ENCODE data around the gene TOX3. TPM values are rescaled to one million over a fixed set of nuclear protein-coding genes. Genes with fewer than 3 reads are reported as not detected.

Gene TOX3
- total and polyA plus RNA-seq, 2 donors (not counting 1 experiment from before 2014, with no cell fraction given), result not detected

GRCh38 chr16:52433643-52434042 lies 113.3 kb downstream of the TOX3 start:
- WGBS (ENCODE audit: insufficient coverage), result 20% methylated on average over 1 of the region's 2 CpGs
- Histone ChIP-seq H3K36me3 (replicated peaks in 1 of 2; ENCODE audit: control extremely low read depth in 1 of 2, control insufficient read depth in 1 of 2, extremely low read depth in 1 of 2, insufficient read depth in 2 of 2, low read length in 1 of 2) (no peaks in the 10 kb centered on the region), H3K9ac (ENCODE audit: low read length) (no peak overlapping the region), H3K27me3 (replicated peaks in 1 of 4; ENCODE audit: control extremely low read depth in 1 of 4, control insufficient read depth in 3 of 4, insufficient read depth in 4 of 4, low read length in 3 of 4) (no peaks in the 10 kb centered on the region), H4K20me1 (ENCODE audit: control insufficient read depth, insufficient read depth, low read length, poor library complexity, severe bottlenecking) (no peaks in the 10 kb centered on the region), H3K4me3 (ENCODE audit: control extremely low read depth in 1 of 5, extremely low read depth in 1 of 5, insufficient read depth in 1 of 5, low read depth in 2 of 5, low read length in 4 of 5) (no peak overlapping the region), H2AFZ (ENCODE audit: insufficient read depth, low read depth, low read length, poor library complexity, severe bottlenecking) (no peak overlapping the region), H3K9me3 (ENCODE audit: control extremely low read depth in 1 of 3, control insufficient read depth in 2 of 3, insufficient read depth in 1 of 3, low read length in 2 of 3) (no peaks in the 10 kb centered on the region), H3K4me2 (replicated peaks; ENCODE audit: low read depth, low read length, poor library complexity, severe bottlenecking) (no peak overlapping the region), H3K4me1 (ENCODE audit: control insufficient read depth in 2 of 2, insufficient read depth in 2 of 2, low read length in 2 of 2) (no peaks in the 10 kb centered on the region), H3K79me2 (ENCODE audit: control insufficient read depth, insufficient read depth, low read length) (no peaks in the 10 kb centered on the region), H3K27ac (ENCODE audit: low read length in 2 of 2) (no peak overlapping the region)
- CTCF ChIA-PET, result no interaction called here
- intact Hi-C loops (cut with micrococcal nuclease), result no loop called here
- Mint-ChIP-seq H3K9me3 (ENCODE audit: insufficient read depth) (no peaks in the 10 kb centered on the region), H3K4me3 (no peak overlapping the region), H3K4me1 (no peaks in the 10 kb centered on the region), H3K27ac (no peak overlapping the region), H3K27me3 (no peaks in the 10 kb centered on the region)
- DNase-seq, result no peak
- ATAC-seq (ENCODE audit: low read depth), result no peak
- POLR2A ChIA-PET, result no interaction called here
- TF ChIP-seq CTCF (IDR thresholded peaks at IDR 0.05) (no peak), EZH2 (IDR thresholded peaks at IDR 0.05; ENCODE audit: borderline replicate concordance, insufficient read depth, low read depth, low read length, poor library complexity, severe bottlenecking) (no peak)

- intact Hi-C loops (cut with micrococcal nuclease), result no loop called here
- Histone ChIP-seq H3K4me2 (replicated peaks; ENCODE audit: low read depth, low read length, poor library complexity, severe bottlenecking) (no peak overlapping the region), H3K79me2 (ENCODE audit: control insufficient read depth, insufficient read depth, low read length) (no peaks in the 10 kb centered on the region), H3K27me3 (replicated peaks in 1 of 4; ENCODE audit: control extremely low read depth in 1 of 4, control insufficient read depth in 3 of 4, insufficient read depth in 4 of 4, low read length in 3 of 4) (no peaks in the 10 kb centered on the region), H3K27ac (ENCODE audit: low read length in 2 of 2) (no peak overlapping the region), H3K9ac (ENCODE audit: low read length) (no peak overlapping the region), H3K9me3 (ENCODE audit: control extremely low read depth in 1 of 3, control insufficient read depth in 2 of 3, insufficient read depth in 1 of 3, low read length in 2 of 3) (no peaks in the 10 kb centered on the region), H3K4me3 (ENCODE audit: control extremely low read depth in 1 of 5, extremely low read depth in 1 of 5, insufficient read depth in 1 of 5, low read depth in 2 of 5, low read length in 4 of 5) (no peak overlapping the region), H3K36me3 (replicated peaks in 1 of 2; ENCODE audit: control extremely low read depth in 1 of 2, control insufficient read depth in 1 of 2, extremely low read depth in 1 of 2, insufficient read depth in 2 of 2, low read length in 1 of 2) (no peaks in the 10 kb centered on the region), H4K20me1 (ENCODE audit: control insufficient read depth, insufficient read depth, low read length, poor library complexity, severe bottlenecking) (no peaks in the 10 kb centered on the region), H3K4me1 (ENCODE audit: control insufficient read depth in 2 of 2, insufficient read depth in 2 of 2, low read length in 2 of 2) (no peaks in the 10 kb centered on the region), H2AFZ (ENCODE audit: insufficient read depth, low read depth, low read length, poor library complexity, severe bottlenecking) (no peak overlapping the region)
- ChIA-PET CTCF (interaction anchor here (0.5 kb wide), 1 partner anchor 20 kb away, joined by 3 read pairs; no protein-coding TSS in a partner anchor), POLR2A (no interaction called here)
- Mint-ChIP-seq H3K4me1 (no peaks in the 10 kb centered on the region), H3K4me3 (no peak overlapping the region), H3K27ac (no peak overlapping the region), H3K27me3 (no peaks in the 10 kb centered on the region), H3K9me3 (ENCODE audit: insufficient read depth) (peaks cover 2% of the 10 kb centered on the region)
- ATAC-seq (ENCODE audit: low read depth) (no peak), DNase-seq (no peak)
- TF ChIP-seq EZH2 (IDR thresholded peaks at IDR 0.05; ENCODE audit: borderline replicate concordance, insufficient read depth, low read depth, low read length, poor library complexity, severe bottlenecking), result no peak
- TF ChIP-seq CTCF (IDR thresholded peaks at IDR 0.05), result no peak
- 93% methylated on average over 2 of the region's 2 CpGs for WGBS (ENCODE audit: insufficient coverage)
These were observed 122.4 kb downstream of the TOX3 start for GRCh38 chr16:52424591-52424990.
